SH-SY5Y (cell line): ENCODE data around the gene GJA1.

ENCODE experiments used
- GATA2 ChIP-seq: IDR thresholded peaks from 2 replicates; pipeline ENCODE4 v1.6.1; 2011; ENCODE audit warnings: mild to moderate bottlenecking, low read depth, low read length
- GATA3 ChIP-seq: IDR thresholded peaks from 2 replicates; pipeline ENCODE4 v1.6.1; 2011; ENCODE audit warnings: low read depth, mild to moderate bottlenecking, low read length, moderate library complexity

- TF ChIP-seq GATA2 (no peak), GATA3 (no peak)
These were observed 44.8 kb downstream of the GJA1 start for GRCh38 chr6:121480099-121480713.
